A549 (cell line): ENCODE measurements around the gene MLKL. TPM values are rescaled to one million over a fixed set of nuclear protein-coding genes. Genes with fewer than 3 reads are reported as not detected.

Experiments
- ATAC-seq, 2 experiments: fragments of 200-7000 bp in 1 of 2; fragments of >200 bp in 1 of 2; cut with Nextera tagmentation in 1 of 2; cut with Tn5 transposase in 1 of 2; 3 replicates each; pipeline versions ENCODE4 v1.8.0 to v1.9.1; 2018 to 2020; ENCODE audit warnings: mild to moderate bottlenecking in 1 of 2, moderate library complexity in 1 of 2
- CTCF ChIA-PET: fragments of 300-600 bp; sonication (Branson Sonifier 250); formaldehyde crosslinking; extraction: SDS; loops from one replicate; lab custom pipeline; 2021; ENCODE audit warnings: antibody characterized with exemption, inconsistent platforms; lab: Yijun Ruan, JAX
- POLR2A ChIA-PET: fragments of 350-600 bp; formaldehyde crosslinking; extraction: SDS; loops from one replicate; lab custom pipeline; 2021; ENCODE audit warnings: antibody characterized with exemption, inconsistent platforms; lab: Yijun Ruan, JAX
- DNase-seq, 2 experiments: peaks; one replicate each; pipeline versions ENCODE4 v3.0.0 to v3.0.0-alpha.2; 2011 to 2016; ENCODE audit warnings: low read depth in 1 of 2, low spot score in 1 of 2
- FAIRE-seq: peaks from 2 replicates; lab custom pipeline; 2011; peaks lifted over from hg19 to GRCh38; lab: Jason Lieb, UNC
- H3K27ac ChIP-seq, 2 experiments: fragments of >200 bp; sonication (Bioruptor Twin); formaldehyde crosslinking; 3 replicates each; pipeline ENCODE4 v1.5.1; 2016 to 2017
- H3K4me1 ChIP-seq: fragments of >200 bp; sonication (Bioruptor Twin); formaldehyde crosslinking; 3 replicates; pipeline ENCODE4 v1.6.1; 2016
- H3K4me2 ChIP-seq: fragments of >200 bp; sonication (Bioruptor Twin); formaldehyde crosslinking; 3 replicates; pipeline ENCODE4 v1.6.1; 2016
- H3K4me3 ChIP-seq: fragments of >200 bp; sonication (Bioruptor Twin); formaldehyde crosslinking; 3 replicates; pipeline ENCODE4 v1.5.1; 2016
- H3K9me3 ChIP-seq: fragments of >200 bp; sonication (Bioruptor Twin); formaldehyde crosslinking; 3 replicates; pipeline ENCODE4 v1.6.1; 2016
- BHLHE40 ChIP-seq: IDR thresholded peaks from 2 replicates; pipeline ENCODE4 v1.6.1; 2012; ENCODE audit warnings: low read depth, low read length, inconsistent platforms
- CBX2 ChIP-seq: fragments of 200-600 bp; sonication (generic); IDR thresholded peaks from 2 replicates; pipeline ENCODE4 v1.6.1; 2016; ENCODE audit warnings: low read depth, mild to moderate bottlenecking, borderline replicate concordance
- EP300 ChIP-seq, 2 experiments: fragments of >200 bp; sonication (Bioruptor Twin); formaldehyde crosslinking; IDR thresholded peaks; 2 replicates in 1 of 2; 3 replicates in 1 of 2; pipeline ENCODE4 v1.6.1; 2016 to 2017
- FOSL2 ChIP-seq, 2 experiments: fragments of 450-650 bp in 1 of 2; fragments of >200 bp in 1 of 2; sonication (Bioruptor Twin) in 1 of 2; formaldehyde crosslinking; IDR thresholded peaks; 2 replicates each; pipeline versions ENCODE4 v1.5.0 to v1.6.1; 2016 to 2020; ENCODE audit warnings: mild to moderate bottlenecking in 1 of 2, moderate library complexity in 1 of 2
- HOXA7 ChIP-seq: fragments of 250-450 bp; sonication (Bioruptor Pico); IDR thresholded peaks from 2 replicates; pipeline ENCODE4 v1.5.0; 2020; ENCODE audit warnings: mild to moderate bottlenecking, moderate library complexity
- HOXB13 ChIP-seq: fragments of 250-450 bp; sonication (Bioruptor Pico); IDR thresholded peaks from 2 replicates; pipeline ENCODE4 v1.5.0; 2020; ENCODE audit warnings: low read depth, mild to moderate bottlenecking, moderate library complexity
- JUN ChIP-seq, 2 experiments: fragments of >200 bp; sonication (Bioruptor Twin); formaldehyde crosslinking; IDR thresholded peaks; 2 replicates in 1 of 2; 3 replicates in 1 of 2; pipeline ENCODE4 v1.6.1; 2016 to 2017
- KDM1A ChIP-seq: fragments of 200-600 bp; sonication (generic); IDR thresholded peaks from 2 replicates; pipeline ENCODE4 v1.6.1; 2016; ENCODE audit warnings: low read depth, mild to moderate bottlenecking
- MYC ChIP-seq: IDR thresholded peaks from 2 replicates; pipeline ENCODE4 v1.6.1; 2012; ENCODE audit warnings: mild to moderate bottlenecking, inconsistent platforms, low read length, improper control_type of control experiment, borderline replicate concordance
- NPAS2 ChIP-seq: fragments of 250-450 bp; sonication (Bioruptor Pico); IDR thresholded peaks from 2 replicates; pipeline ENCODE4 v1.8.0; 2022; ENCODE audit warnings: mild to moderate bottlenecking, moderate library complexity, borderline replicate concordance
- PHF8 ChIP-seq: fragments of 200-600 bp; sonication (generic); IDR thresholded peaks from 2 replicates; pipeline ENCODE4 v1.6.1; 2016; ENCODE audit warnings: low read depth, mild to moderate bottlenecking, antibody characterized with exemption, moderate library complexity, borderline replicate concordance
- RAD21 ChIP-seq, 2 experiments: fragments of >200 bp in 1 of 2; sonication (Bioruptor Twin) in 1 of 2; formaldehyde crosslinking in 1 of 2; IDR thresholded peaks in 1 of 2; conservative IDR thresholded peaks in 1 of 2; 2 replicates in 1 of 2; 3 replicates in 1 of 2; pipeline ENCODE4 v1.6.1; 2012 to 2018; ENCODE audit warnings: inconsistent platforms in 1 of 2
- RNF2 ChIP-seq: fragments of 200-600 bp; sonication (generic); IDR thresholded peaks from 2 replicates; pipeline ENCODE4 v1.6.1; 2016; ENCODE audit warnings: low read depth, mild to moderate bottlenecking, antibody characterized with exemption, moderate library complexity, borderline replicate concordance
- TFCP2L1 ChIP-seq: fragments of 250-450 bp; sonication (Bioruptor Pico); IDR thresholded peaks from 2 replicates; pipeline ENCODE4 v1.5.0; 2021; ENCODE audit warnings: mild to moderate bottlenecking
- ZC3H11A ChIP-seq: fragments of 450-650 bp; IDR thresholded peaks from 2 replicates; pipeline ENCODE4 v1.6.1; 2014; ENCODE audit warnings: antibody characterized with exemption, mild to moderate bottlenecking
- ZFP36 ChIP-seq: fragments of 450-650 bp; IDR thresholded peaks from 2 replicates; pipeline ENCODE4 v1.6.1; 2014; ENCODE audit warnings: borderline replicate concordance; ENCODE audit not compliant: partially characterized antibody
- WGBS: methylation state at CpG from one replicate; pipeline ENCODE4 v1.1.6; 2017; ENCODE audit errors: missing lambda C conversion rate; 5-methylcytosine and 5-hydroxymethylcytosine counted together
- polyA plus RNA-seq, 4 experiments: library from polyadenylated mRNA; depleted of rRNA in 3 of 4; stranded (reverse); fragments of >200 nt; fragmentation: RNase III in 1 of 4; extraction: RNeasy Plus Mini Kit Qiagen cat#74134 plus additional on column Dnase treatment in 1 of 4; gene quantifications; 2 replicates in 3 of 4; 3 replicates in 1 of 4; pipeline ENCODE4 v1.2.3, GENCODE V29; 2011 to 2017
- TF ChIP-seq, protein P1 (sequence below): IDR thresholded peaks from 2 replicates; pipeline ENCODE4 v1.6.1; 2012

Gene MLKL
- polyA plus RNA-seq, 2 of the 4 experiments (the other 2 are of a cell fraction) = 12.6 to 17.9 TPM

DNA sequence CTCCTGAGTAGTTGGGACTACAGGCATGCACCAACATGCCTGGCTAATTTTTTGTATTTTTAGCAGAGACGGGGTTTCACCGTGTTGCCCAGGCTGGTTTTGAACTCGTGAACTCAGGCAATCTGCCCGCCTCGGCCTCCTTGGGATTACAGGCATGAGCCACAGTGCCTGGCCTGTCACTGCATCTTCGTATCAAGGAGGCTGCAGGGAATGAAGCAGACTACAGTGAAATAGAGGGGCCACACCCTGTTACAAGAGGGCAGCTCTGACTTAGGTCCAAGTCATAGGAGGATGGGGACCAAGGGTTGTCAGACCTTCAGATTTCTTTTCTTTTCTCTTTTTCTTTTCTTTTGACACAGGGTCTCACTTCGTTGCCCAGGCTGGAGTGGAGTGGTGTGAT is 45.3 kb upstream of the MLKL start:
- CTCF ChIA-PET = no interaction called here
- Histone ChIP-seq H3K4me2 (no peak overlapping the region), H3K27ac (peak overlapping the region; percentile 91; a peak in 4 of 6 replicates), H3K4me1 (peaks cover 52% of the 10 kb centered on the region), H3K9me3 (no peaks in the 10 kb centered on the region), H3K4me3 (no peak overlapping the region)
- POLR2A ChIA-PET = no interaction called here
- DNase-seq (no peak), ATAC-seq (no peak), FAIRE-seq (no peak)
- TF ChIP-seq, protein P1, sequence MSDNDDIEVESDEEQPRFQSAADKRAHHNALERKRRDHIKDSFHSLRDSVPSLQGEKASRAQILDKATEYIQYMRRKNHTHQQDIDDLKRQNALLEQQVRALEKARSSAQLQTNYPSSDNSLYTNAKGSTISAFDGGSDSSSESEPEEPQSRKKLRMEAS = no peak
- TF ChIP-seq BHLHE40 (no peak), FOSL2 (IDR thresholded peaks at IDR 0.05) (no peak), FOSL2 (CRISPR knock-in tag; IDR thresholded peaks at IDR 0.05) (no peak)
- WGBS = 77% methylated on average over 7 of the region's 7 CpGs

DNA sequence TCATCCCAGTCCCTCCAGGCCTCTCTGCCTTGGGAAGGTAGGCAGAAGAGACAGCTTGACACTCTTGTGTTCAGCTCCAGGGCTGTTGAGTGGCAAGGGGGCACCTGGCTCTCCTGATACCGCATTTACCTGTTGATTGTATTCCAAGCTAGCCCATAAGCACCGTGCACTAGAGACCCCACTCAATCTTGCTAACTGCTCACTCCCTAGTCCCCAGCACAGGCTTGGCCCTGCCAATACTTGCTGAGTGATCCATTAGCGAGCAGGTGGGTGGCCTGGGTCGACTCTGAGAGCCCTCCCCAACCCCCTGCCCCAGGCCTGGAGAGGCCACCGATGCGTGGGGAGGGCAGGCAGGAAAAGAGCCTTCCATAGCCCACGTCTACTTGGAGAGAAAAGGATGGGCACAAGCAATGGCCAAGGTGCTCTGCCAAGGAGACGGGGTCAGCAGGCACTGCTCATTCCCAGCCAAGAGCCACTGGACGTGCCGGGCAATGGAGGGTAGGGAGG is 44.5 kb upstream of the MLKL start:
- Histone ChIP-seq H3K4me2 (no peak overlapping the region; the same call in 1 of the 3 replicates), H3K9me3 (no peaks in the 10 kb centered on the region), H3K27ac (peak overlapping the region; percentile 91), H3K4me3 (no peak overlapping the region), H3K4me1 (peaks cover 60% of the 10 kb centered on the region)
- 92% methylated on average over 10 of the region's 10 CpGs for WGBS
- ChIA-PET POLR2A (no interaction called here), CTCF (interaction anchor here (1.2 to 2.7 kb wide), 4 partner anchors 9 to 68 kb away, joined by 3 to 14 read pairs (median 4); partner anchors contain the start of gene FA2H)
- FAIRE-seq (no peak), ATAC-seq (no peak), DNase-seq (no peak)
- no peak for TF ChIP-seq MYC
- no peak for TF ChIP-seq TFCP2L1 (CRISPR knock-in tag)
- no peak for TF ChIP-seq RAD21 (conservative IDR thresholded peaks at IDR 0.05 in 1 of 2, IDR thresholded peaks at IDR 0.05 in 1 of 2)
- no peak for TF ChIP-seq ZC3H11A
- TF ChIP-seq RNF2 = no peak
- TF ChIP-seq HOXB13 (CRISPR knock-in tag) = no peak
- no peak for TF ChIP-seq HOXA7 (CRISPR knock-in tag)
- TF ChIP-seq PHF8 = no peak
- no peak for TF ChIP-seq EP300 (IDR thresholded peaks at IDR 0.05)
- TF ChIP-seq KDM1A = no peak
- no peak for TF ChIP-seq NPAS2
- TF ChIP-seq CBX2 = no peak

DNA sequence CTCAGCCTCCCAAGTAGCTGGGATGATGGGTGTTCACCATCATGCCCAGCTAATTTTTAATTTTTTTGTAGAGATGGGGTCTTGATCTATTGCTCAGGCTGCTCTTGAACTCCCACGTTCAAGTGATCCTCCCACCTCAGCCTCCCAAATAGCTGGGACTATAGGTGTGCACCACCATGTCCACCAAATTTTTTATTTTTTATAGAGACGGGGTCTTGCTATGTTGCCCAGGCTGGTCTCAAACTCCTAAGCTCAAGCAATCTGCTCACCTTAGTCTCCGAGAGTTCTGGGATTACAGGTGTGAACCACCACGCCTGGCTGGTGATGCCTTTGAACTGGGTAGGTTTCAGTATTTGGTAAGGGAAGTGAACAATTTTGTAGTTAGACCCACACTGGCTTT is 43.9 kb upstream of the MLKL start:
- peak overlapping the region; percentile 91 for H3K27ac ChIP-seq
- 79% methylated on average over 4 of the region's 4 CpGs for WGBS
- CTCF ChIA-PET = interaction anchor here (0.6 to 7.8 kb wide), 8 partner anchors 8 to 118 kb away, joined by 3 to 55 read pairs (median 4); partner anchors contain the start of gene FA2H
- TF ChIP-seq TFCP2L1 (CRISPR knock-in tag) (no peak), JUN (IDR thresholded peaks at IDR 0.05) (no peak), PHF8 (no peak), ZFP36 (no peak), MYC (no peak), KDM1A (no peak), HOXB13 (CRISPR knock-in tag) (no peak; the same call in 1 of the 2 replicates)
- TF ChIP-seq, protein P1 = no peak
- TF ChIP-seq, all 56 proteins: peak for 0
- no peaks in the 10 kb centered on the region for H3K9me3 ChIP-seq
- POLR2A ChIA-PET = interaction anchor here (0.9 to 1.3 kb wide), 4 partner anchors 13 to 45 kb away, joined by 3 to 8 read pairs (median 3); partner anchors contain the start of gene FA2H
- DNase-seq (no peak), FAIRE-seq (no peak), ATAC-seq (no peak)
- peaks cover 61% of the 10 kb centered on the region for H3K4me1 ChIP-seq
- no peak overlapping the region for H3K4me3 ChIP-seq
- H3K4me2 ChIP-seq = peak overlapping the region; percentile 89
